Stomach (tissue), 9 donors: ENCODE data around the gene ABCD3. TPM values are rescaled to one million over a fixed set of nuclear protein-coding genes. Genes with fewer than 3 reads are reported as not detected.

Source experiments
- DNase-seq, 2 donors: peaks; one replicate each; pipeline versions ENCODE4 v3.0.0 to v3.0.0-alpha.2; 2013 to 2019
- H3K27ac ChIP-seq, 5 donors: fragments of 200-600 bp in 4 of 5; sonication (generic) in 4 of 5; one replicate each; pipeline ENCODE4 v1.5.1; 2013 to 2019; ENCODE audit warnings: mild to moderate bottlenecking in 1 of 5, moderate library complexity in 1 of 5
- H3K27me3 ChIP-seq, 3 donors: fragments of 200-600 bp; sonication (generic); one replicate each; pipeline ENCODE4 v1.5.1; 2017 to 2019; ENCODE audit warnings: mixed run types in 1 of 3
- H3K36me3 ChIP-seq, 4 donors: fragments of 200-600 bp; sonication (generic); 1 replicate in 3 of 4; 2 replicates in 1 of 4; pipeline ENCODE4 v1.5.1; 2016 to 2019
- H3K4me1 ChIP-seq, 4 donors: fragments of 200-600 bp; sonication (generic); one replicate each; pipeline ENCODE4 v1.5.1; 2016 to 2019
- H3K4me3 ChIP-seq, 4 donors: fragments of 200-600 bp; sonication (generic) in 3 of 4; one replicate each; pipeline ENCODE4 v1.5.1; 2016 to 2019; ENCODE audit warnings: mild to moderate bottlenecking in 1 of 4
- H3K9me3 ChIP-seq, 4 donors: fragments of 200-600 bp; sonication (generic); one replicate each; pipeline ENCODE4 v1.5.1; 2016 to 2019
- EP300 ChIP-seq: sonication (generic); formaldehyde crosslinking; IDR thresholded peaks from one replicate; pipeline ENCODE4 v1.6.1; 2017; ENCODE audit warnings: antibody characterized with exemption
- POLR2A ChIP-seq, 4 donors: fragments of 450-650 bp; IDR thresholded peaks; one replicate each; pipeline ENCODE4 v1.6.1; 2016; ENCODE audit warnings: antibody characterized with exemption in 4 of 4, control low read depth in 2 of 4, mild to moderate bottlenecking in 1 of 4, moderate library complexity in 1 of 4
- POLR2AphosphoS5 ChIP-seq, 3 donors: sonication (generic); formaldehyde crosslinking; IDR thresholded peaks; one replicate each; pipeline ENCODE4 v1.6.1; 2016; ENCODE audit warnings: antibody characterized with exemption in 3 of 3
- WGBS, 5 donors: extraction: QIAGEN DNeasy Blood & Tissue Kit in 3 of 5; methylation state at CpG; one replicate each; pipeline versions ENCODE4 v1.1.5 to v1.1.7; 2013 to 2018; 5-methylcytosine and 5-hydroxymethylcytosine counted together
- intact Hi-C: fragments of 100-400 bp; cut with DNase I; formaldehyde crosslinking; loops from one replicate; pipeline ENCODE4 v1.15.1; 2023; ENCODE audit warnings: low total_unique reads
- polyA plus RNA-seq, 3 donors: library from polyadenylated mRNA; stranded (reverse); fragments of 200-250 nt; gene quantifications; one replicate each; pipeline ENCODE4 v1.2.3, GENCODE V29; 2013
- total RNA-seq, 5 donors: library from RNA; depleted of rRNA; stranded (reverse); fragments of >200 nt; gene quantifications; one replicate each; pipeline versions ENCODE4 v1.1.0 to v1.2.3, GENCODE V29; 2014 to 2016
- TF ChIP-seq, protein P1 (sequence below), 7 experiments: fragments of 450-650 bp in 4 of 7; fragments of 200-600 bp in 3 of 7; sonication (generic) in 3 of 7; IDR thresholded peaks; one replicate each; pipeline ENCODE4 v1.5.1; 2016 to 2019; ENCODE audit warnings: antibody characterized with exemption in 7 of 7, control low read depth in 2 of 7, mild to moderate bottlenecking in 1 of 7
- donor health status: healthy with polysubstance abuse.
- donor health status: Bipolar disorder and iron deficiency.
- donor health status: healthy.

The ABCD3 gene
- total and polyA plus RNA-seq, 8 donors: 8.8 to 124 (median 18.4) TPM

DNA sequence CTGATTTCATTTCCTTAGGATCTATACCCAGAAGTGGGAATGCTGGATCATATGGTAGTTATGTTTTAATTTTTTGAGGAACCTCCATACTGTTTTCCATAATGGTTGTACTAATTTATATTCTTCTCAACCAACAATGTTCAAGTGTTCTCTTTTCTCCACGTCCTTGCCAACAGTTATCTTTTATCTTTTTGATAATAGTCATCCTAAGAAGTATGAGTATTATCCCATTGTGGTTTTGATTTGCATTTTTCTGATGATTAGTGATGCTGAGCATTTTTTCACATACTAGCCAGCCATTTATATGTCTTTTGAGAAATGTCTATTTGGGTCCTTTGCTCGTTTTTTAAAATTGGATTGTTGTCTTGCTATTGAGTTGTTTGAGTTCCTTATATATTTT is 38.5 kb downstream of the ABCD3 start:
- DNase-seq: no peak
- Histone ChIP-seq H3K4me3 (no peak overlapping the region), H3K27ac (no peak overlapping the region), H3K36me3 (peaks cover 10 to 51% (median 34%) of the 10 kb centered on the region in 4 donors), H3K27me3 (no peaks in the 10 kb centered on the region), H3K4me1 (peaks cover 0 to 2% (median 0%) of the 10 kb centered on the region in 4 donors), H3K9me3 (peaks cover 0 to 12% (median under 1%) of the 10 kb centered on the region in 4 donors)
- intact Hi-C loops: no loop called here
- WGBS, 5 donors: 75 to 90% (median 80%) methylated on average over 2 of the region's 2 CpGs
- TF ChIP-seq POLR2AphosphoS5 (IDR thresholded peaks at IDR 0.05) (no peak), EP300 (no peak), POLR2A (IDR thresholded peaks at IDR 0.05) (no peak)
- TF ChIP-seq, protein P1, sequence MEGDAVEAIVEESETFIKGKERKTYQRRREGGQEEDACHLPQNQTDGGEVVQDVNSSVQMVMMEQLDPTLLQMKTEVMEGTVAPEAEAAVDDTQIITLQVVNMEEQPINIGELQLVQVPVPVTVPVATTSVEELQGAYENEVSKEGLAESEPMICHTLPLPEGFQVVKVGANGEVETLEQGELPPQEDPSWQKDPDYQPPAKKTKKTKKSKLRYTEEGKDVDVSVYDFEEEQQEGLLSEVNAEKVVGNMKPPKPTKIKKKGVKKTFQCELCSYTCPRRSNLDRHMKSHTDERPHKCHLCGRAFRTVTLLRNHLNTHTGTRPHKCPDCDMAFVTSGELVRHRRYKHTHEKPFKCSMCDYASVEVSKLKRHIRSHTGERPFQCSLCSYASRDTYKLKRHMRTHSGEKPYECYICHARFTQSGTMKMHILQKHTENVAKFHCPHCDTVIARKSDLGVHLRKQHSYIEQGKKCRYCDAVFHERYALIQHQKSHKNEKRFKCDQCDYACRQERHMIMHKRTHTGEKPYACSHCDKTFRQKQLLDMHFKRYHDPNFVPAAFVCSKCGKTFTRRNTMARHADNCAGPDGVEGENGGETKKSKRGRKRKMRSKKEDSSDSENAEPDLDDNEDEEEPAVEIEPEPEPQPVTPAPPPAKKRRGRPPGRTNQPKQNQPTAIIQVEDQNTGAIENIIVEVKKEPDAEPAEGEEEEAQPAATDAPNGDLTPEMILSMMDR (IDR thresholded peaks at IDR 0.05): no peak

DNA sequence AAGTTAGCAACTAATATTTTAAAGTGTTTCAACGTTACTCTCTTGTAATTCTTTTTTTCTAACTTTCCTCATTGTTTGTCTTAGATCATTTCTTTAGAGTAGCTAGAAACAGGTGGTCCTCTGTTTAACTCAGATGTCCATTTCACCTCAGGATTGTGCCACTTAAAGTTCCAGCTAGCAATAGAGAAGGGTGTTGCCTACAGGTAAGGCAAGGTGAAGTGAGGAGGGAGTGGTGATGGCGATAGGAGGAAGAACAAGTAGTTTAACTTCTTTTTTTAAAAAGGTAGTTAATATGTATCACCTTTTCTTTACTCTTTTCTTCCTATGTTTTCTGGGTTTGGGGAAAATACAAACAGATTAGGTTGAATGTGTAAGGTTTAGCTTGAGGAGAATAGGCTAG is 44.4 kb downstream of the ABCD3 start:
- Histone ChIP-seq H3K9me3 (no peaks in the 10 kb centered on the region), H3K27me3 (no peaks in the 10 kb centered on the region), H3K4me1 (peaks cover 0 to 31% (median 21%) of the 10 kb centered on the region in 4 donors), H3K4me3 (no peak overlapping the region), H3K36me3 (peaks cover 10 to 52% (median 38%) of the 10 kb centered on the region in 4 donors), H3K27ac (peak overlapping the region in 4 of 5 donors; percentile 9 to 50 (median 31))
- intact Hi-C loops: loop anchor here (5.0 kb wide), 1 partner anchor 125 kb away; no protein-coding TSS in a partner anchor
- no peak for TF ChIP-seq EP300
- TF ChIP-seq, protein P1 (IDR thresholded peaks at IDR 0.05): no peak
- TF ChIP-seq POLR2AphosphoS5 (IDR thresholded peaks at IDR 0.05): no peak
- TF ChIP-seq POLR2A (IDR thresholded peaks at IDR 0.05): no peak
- DNase-seq: no peak
- WGBS, 5 donors: 39 to 64% (median 52%) methylated on average over 2 of the region's 2 CpGs

DNA sequence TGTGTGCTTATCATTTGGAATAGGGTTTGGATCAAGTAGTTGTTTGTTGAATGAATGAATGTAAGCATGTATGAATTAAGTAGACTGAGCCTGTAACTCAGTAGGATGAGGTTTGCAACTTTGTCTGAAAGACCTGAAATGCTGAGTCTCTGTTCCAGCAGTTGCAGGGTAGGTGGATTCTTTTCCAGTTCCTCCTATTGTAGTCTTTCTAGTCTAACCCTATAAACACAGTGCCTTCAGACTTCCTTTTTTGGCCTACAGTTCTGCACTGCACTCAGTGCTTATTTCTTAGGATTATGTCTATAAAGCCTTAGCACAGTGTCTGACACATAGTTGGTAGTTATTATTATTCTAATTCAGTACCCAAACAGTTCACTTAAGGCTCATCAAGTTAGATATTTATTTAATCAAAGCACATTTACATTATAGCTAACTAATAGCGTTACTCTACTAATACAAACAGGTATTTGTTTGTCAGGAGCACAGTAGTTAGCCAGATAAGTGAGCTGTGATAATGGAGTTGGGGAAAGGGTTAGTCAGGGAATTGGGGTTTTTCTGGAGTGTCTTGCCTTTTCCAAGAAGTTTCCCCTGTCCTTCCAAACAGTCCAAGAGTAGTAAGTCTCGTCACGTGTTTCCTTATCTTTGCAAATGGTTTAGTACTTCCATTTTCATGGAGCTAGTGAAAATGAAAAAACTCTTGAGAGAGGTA is 45.0 kb downstream of the ABCD3 start:
- Histone ChIP-seq H3K36me3 (peaks cover 5 to 51% (median 41%) of the 10 kb centered on the region in 4 donors), H3K4me1 (peaks cover 0 to 31% (median 21%) of the 10 kb centered on the region in 4 donors), H3K9me3 (no peaks in the 10 kb centered on the region), H3K4me3 (no peak overlapping the region), H3K27ac (peak overlapping the region in 4 of 5 donors; percentile 24 to 50 (median 38)), H3K27me3 (no peaks in the 10 kb centered on the region)
- intact Hi-C loops: loop anchor here (5.0 kb wide), 1 partner anchor 126 kb away; no protein-coding TSS in a partner anchor
- TF ChIP-seq POLR2AphosphoS5 (IDR thresholded peaks at IDR 0.05) (no peak), EP300 (no peak), POLR2A (IDR thresholded peaks at IDR 0.05) (no peak)
- TF ChIP-seq, protein P1 (IDR thresholded peaks at IDR 0.05): no peak
- whole genome bisulfite sequencing, 5 donors: 35 to 57% (median 46%) methylated on average over 3 of the region's 3 CpGs
- no peak for DNase-seq

DNA sequence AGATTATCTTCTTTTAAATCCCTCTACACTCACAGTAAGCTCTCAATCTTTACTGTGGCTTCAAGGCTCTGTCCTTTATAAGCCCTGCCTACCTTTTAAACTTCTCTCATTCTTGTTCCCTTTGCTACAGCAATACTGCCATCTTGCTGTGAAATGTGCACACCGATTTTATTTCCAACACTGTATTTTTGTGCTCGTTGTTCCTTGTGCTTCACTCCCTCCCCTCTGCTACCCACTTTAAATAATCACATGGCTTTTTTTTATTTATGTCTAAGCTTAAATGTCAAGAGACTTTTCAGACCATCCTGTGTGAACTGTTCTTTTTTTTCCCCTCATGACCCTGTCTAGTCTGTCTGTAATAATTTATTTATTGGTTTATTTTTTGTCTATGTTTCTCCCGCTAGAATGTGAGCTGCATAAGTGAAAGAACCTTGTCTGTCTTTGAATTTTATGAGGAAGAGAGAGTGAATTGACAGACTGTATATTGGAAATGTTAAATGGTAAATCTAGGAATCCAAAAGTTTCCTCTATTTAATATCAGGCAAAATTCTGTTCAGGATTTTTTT is 45.7 kb downstream of the ABCD3 start:
- H3K27me3 ChIP-seq: no peaks in the 10 kb centered on the region
- TF ChIP-seq POLR2AphosphoS5 (IDR thresholded peaks at IDR 0.05) (peak in 1 of 3 donors; percentile 33), EP300 (no peak), POLR2A (IDR thresholded peaks at IDR 0.05) (no peak)
- TF ChIP-seq, protein P1 (IDR thresholded peaks at IDR 0.05): peak in 5 of 7 experiments; percentile 32 to 74 (median 58)
- intact Hi-C loops: loop anchor here (5.0 kb wide), 1 partner anchor 127 kb away; no protein-coding TSS in a partner anchor
- WGBS, 5 donors: 37 to 68% (median 53%) methylated on average over 3 of the region's 3 CpGs
- peak in 1 of 2 donors; percentile 51 for DNase-seq
- H3K36me3 ChIP-seq: peaks cover 4 to 47% (median 41%) of the 10 kb centered on the region in 4 donors
- H3K4me1 ChIP-seq: peaks cover 0 to 31% (median 21%) of the 10 kb centered on the region in 4 donors
- no peaks in the 10 kb centered on the region for H3K9me3 ChIP-seq
- peak overlapping the region in 4 of 5 donors; percentile 24 to 50 (median 38) for H3K27ac ChIP-seq
- H3K4me3 ChIP-seq: no peak overlapping the region
